Measurements from ENCODE around the gene TNNT2. TPM values are rescaled to one million over a fixed set of nuclear protein-coding genes. Genes with fewer than 3 reads are reported as not detected.

TNNT2 gene
- total and polyA plus RNA-seq, 2 donors (not counting 3 experiments of a cell fraction or from before 2014, with no cell fraction given) = not detected

DNA sequence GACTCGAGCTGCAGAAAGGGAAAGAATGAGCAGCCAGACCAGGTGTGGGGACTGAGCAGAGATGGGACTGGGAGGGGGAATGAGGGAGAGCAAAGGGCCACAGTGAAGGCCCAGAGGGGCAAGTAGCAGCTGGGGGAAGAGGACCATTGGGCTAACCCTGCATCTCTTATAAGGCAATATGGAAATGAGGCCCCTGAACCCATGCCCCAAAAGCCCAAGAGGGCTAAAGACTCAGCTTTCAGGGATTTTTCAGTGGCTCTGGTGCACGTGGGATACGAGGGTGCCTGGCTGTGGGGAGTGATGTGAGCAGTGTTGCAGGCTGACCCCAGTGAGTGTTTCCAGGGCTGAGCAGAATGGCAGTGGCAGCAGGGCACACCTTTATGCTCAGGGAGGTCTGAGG lies 44.5 kb upstream of the TNNT2 start:
- POLR2A ChIA-PET = no interaction called here
- TF ChIP-seq POLR2A (IDR thresholded peaks at IDR 0.05; ENCODE audit: low read depth, low read length) (no peak), GATA2 (IDR thresholded peaks at IDR 0.05; ENCODE audit: insufficient read depth, insufficient read length, low read depth, low read length) (no peak), JUN (IDR thresholded peaks at IDR 0.05; ENCODE audit: borderline replicate concordance, insufficient read depth, insufficient read length, low read depth) (no peak), MYC (IDR thresholded peaks at IDR 0.05; ENCODE audit: low read depth, low read length) (no peak), FOS (IDR thresholded peaks at IDR 0.05; ENCODE audit: borderline replicate concordance, insufficient read depth, low read length) (no peak), EZH2 (IDR thresholded peaks at IDR 0.05; ENCODE audit: borderline replicate concordance, low read depth, low read length, severe bottlenecking) (no peak), POLR2AphosphoS5 (IDR thresholded peaks at IDR 0.05; ENCODE audit: insufficient read depth, low read depth, low read length) (no peak)
- TF ChIP-seq, protein P1, sequence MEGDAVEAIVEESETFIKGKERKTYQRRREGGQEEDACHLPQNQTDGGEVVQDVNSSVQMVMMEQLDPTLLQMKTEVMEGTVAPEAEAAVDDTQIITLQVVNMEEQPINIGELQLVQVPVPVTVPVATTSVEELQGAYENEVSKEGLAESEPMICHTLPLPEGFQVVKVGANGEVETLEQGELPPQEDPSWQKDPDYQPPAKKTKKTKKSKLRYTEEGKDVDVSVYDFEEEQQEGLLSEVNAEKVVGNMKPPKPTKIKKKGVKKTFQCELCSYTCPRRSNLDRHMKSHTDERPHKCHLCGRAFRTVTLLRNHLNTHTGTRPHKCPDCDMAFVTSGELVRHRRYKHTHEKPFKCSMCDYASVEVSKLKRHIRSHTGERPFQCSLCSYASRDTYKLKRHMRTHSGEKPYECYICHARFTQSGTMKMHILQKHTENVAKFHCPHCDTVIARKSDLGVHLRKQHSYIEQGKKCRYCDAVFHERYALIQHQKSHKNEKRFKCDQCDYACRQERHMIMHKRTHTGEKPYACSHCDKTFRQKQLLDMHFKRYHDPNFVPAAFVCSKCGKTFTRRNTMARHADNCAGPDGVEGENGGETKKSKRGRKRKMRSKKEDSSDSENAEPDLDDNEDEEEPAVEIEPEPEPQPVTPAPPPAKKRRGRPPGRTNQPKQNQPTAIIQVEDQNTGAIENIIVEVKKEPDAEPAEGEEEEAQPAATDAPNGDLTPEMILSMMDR (IDR thresholded peaks at IDR 0.05; ENCODE audit: extremely low read depth in 1 of 2, insufficient read depth in 1 of 2, low read depth in 1 of 2, low read length in 2 of 2) = no peak
- TF ChIP-seq, protein P2, sequence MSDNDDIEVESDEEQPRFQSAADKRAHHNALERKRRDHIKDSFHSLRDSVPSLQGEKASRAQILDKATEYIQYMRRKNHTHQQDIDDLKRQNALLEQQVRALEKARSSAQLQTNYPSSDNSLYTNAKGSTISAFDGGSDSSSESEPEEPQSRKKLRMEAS (IDR thresholded peaks at IDR 0.05; ENCODE audit: insufficient read depth, insufficient read length) = no peak

More for the DNA sequence above, 44.5 kb upstream of the TNNT2 start:
- no peaks in the 10 kb centered on the region for H3K9me1 ChIP-seq (replicated peaks; ENCODE audit: control insufficient read depth, extremely low read depth, insufficient read depth, low read length)
- H4K20me1 ChIP-seq (replicated peaks; ENCODE audit: control insufficient read depth, extremely low read depth, insufficient read depth, low read length) = no peaks in the 10 kb centered on the region
- H3K79me2 ChIP-seq (ENCODE audit: control insufficient read depth, insufficient read depth, low read length) = no peaks in the 10 kb centered on the region
- CTCF ChIA-PET = interaction anchor here (1.2 kb wide), 1 partner anchor 14 kb away, joined by 7 read pairs; no protein-coding TSS in a partner anchor
- no peaks in the 10 kb centered on the region for H3K9me3 ChIP-seq (replicated peaks; ENCODE audit: control insufficient read depth, insufficient read depth, low read length)
- H2AFZ ChIP-seq (ENCODE audit: low read depth, low read length) = no peak overlapping the region
- no peak overlapping the region for H3K9ac ChIP-seq (replicated peaks; ENCODE audit: extremely low read depth, insufficient read depth, low read length)
- dilution Hi-C loops (cut with MboI; ENCODE audit: extremely low pct_ligation_motif_present, low sequenced_read_pairs) = no loop called here
- H3K36me3 ChIP-seq (ENCODE audit: control insufficient read depth in 2 of 2, extremely low read depth in 1 of 2, insufficient read depth in 2 of 2, low read length in 2 of 2) = no peaks in the 10 kb centered on the region
- no peak overlapping the region for H3K4me3 ChIP-seq (replicated peaks in 1 of 3; ENCODE audit: insufficient read depth in 1 of 3, low read depth in 1 of 3, low read length in 3 of 3)
- no peaks in the 10 kb centered on the region for H3K4me1 ChIP-seq (ENCODE audit: control insufficient read depth, extremely low read depth, insufficient read depth, low read length)
- no peak for FAIRE-seq
- peaks cover 4% of the 10 kb centered on the region in 2 experiments for H3K27me3 ChIP-seq (ENCODE audit: control insufficient read depth in 2 of 2, insufficient read depth in 2 of 2, low read length in 2 of 2)
- H3K27ac ChIP-seq (ENCODE audit: insufficient read depth, low read depth, low read length) = no peak overlapping the region
- no TSS peak for BruUV-seq (replicated peaks)
- H3K4me2 ChIP-seq (ENCODE audit: insufficient read depth, low read length) = no peak overlapping the region
- DNase-seq (ENCODE audit: low read depth, low spot score) = no peak
- intact Hi-C loops (cut with micrococcal nuclease) = no loop called here

All from endothelial cell of umbilical vein (primary cell).